ENCODE measurements around the gene MT1G.

- TF ChIP-seq NFIC (IDR thresholded peaks at IDR 0.05) (no peak), TAF1 (IDR thresholded peaks at IDR 0.05; ENCODE audit: low read depth) (no peak), USF1 (IDR thresholded peaks at IDR 0.05) (no peak), TEAD4 (IDR thresholded peaks at IDR 0.05) (no peak), CREB1 (IDR thresholded peaks at IDR 0.05; ENCODE audit: low read depth) (no peak)
Observed at GRCh38 chr16:56632156-56632847, 35.6 kb downstream of the MT1G start, which contains the start of gene MT1M.

Data from Ishikawa (cell line).